PFSK-1 (cell line): ENCODE results near the gene FKBP1B.

ENCODE experiments used
- POLR2AphosphoS5 ChIP-seq: IDR thresholded peaks from 2 replicates; pipeline ENCODE4 v1.6.1; 2012; ENCODE audit warnings: low read depth, mild to moderate bottlenecking, control low read depth, low read length, moderate library complexity
- SIN3A ChIP-seq: IDR thresholded peaks from 2 replicates; pipeline ENCODE4 v1.6.1; 2012; ENCODE audit warnings: mild to moderate bottlenecking, low read length, moderate library complexity, borderline replicate concordance; ENCODE audit not compliant: insufficient read depth
- TF ChIP-seq, protein P1 (sequence below), 2 experiments: IDR thresholded peaks; 2 replicates each; pipeline versions ENCODE4 v1.6.1 to v1.8.0; 2011 to 2012; ENCODE audit warnings: low read depth in 2 of 2, low read length in 2 of 2, control low read depth in 1 of 2, inconsistent platforms in 1 of 2, mild to moderate bottlenecking in 1 of 2, moderate library complexity in 1 of 2; ENCODE audit not compliant: insufficient read depth in 1 of 2

DNA sequence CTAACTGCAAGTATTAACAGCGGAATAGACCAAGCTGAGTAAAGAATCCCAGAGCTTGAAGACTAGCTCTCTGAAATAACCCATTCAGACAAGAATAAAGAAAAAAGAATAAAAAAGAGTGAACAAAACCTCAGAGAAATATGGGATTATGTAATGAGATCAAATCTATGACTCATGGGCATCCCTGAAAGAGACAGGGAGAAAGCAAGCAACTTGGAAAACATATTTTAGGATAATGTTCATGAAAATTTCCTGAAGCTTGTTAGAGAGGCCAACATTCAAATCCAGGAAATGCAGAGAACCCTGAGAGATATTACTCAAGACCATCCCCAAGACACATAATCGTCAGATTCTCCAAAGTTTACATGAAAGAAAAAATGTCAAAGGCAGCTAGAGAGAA, 56.3 kb downstream of the FKBP1B start:
- TF ChIP-seq POLR2AphosphoS5 (no peak), SIN3A (no peak)
- TF ChIP-seq, protein P1, sequence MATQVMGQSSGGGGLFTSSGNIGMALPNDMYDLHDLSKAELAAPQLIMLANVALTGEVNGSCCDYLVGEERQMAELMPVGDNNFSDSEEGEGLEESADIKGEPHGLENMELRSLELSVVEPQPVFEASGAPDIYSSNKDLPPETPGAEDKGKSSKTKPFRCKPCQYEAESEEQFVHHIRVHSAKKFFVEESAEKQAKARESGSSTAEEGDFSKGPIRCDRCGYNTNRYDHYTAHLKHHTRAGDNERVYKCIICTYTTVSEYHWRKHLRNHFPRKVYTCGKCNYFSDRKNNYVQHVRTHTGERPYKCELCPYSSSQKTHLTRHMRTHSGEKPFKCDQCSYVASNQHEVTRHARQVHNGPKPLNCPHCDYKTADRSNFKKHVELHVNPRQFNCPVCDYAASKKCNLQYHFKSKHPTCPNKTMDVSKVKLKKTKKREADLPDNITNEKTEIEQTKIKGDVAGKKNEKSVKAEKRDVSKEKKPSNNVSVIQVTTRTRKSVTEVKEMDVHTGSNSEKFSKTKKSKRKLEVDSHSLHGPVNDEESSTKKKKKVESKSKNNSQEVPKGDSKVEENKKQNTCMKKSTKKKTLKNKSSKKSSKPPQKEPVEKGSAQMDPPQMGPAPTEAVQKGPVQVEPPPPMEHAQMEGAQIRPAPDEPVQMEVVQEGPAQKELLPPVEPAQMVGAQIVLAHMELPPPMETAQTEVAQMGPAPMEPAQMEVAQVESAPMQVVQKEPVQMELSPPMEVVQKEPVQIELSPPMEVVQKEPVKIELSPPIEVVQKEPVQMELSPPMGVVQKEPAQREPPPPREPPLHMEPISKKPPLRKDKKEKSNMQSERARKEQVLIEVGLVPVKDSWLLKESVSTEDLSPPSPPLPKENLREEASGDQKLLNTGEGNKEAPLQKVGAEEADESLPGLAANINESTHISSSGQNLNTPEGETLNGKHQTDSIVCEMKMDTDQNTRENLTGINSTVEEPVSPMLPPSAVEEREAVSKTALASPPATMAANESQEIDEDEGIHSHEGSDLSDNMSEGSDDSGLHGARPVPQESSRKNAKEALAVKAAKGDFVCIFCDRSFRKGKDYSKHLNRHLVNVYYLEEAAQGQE (IDR thresholded peaks at IDR 0.05; ENCODE audit: insufficient read depth in 1 of 2, low read depth in 2 of 2, low read length in 2 of 2), result no peak
